Prostate gland (tissue), 2 donors: ENCODE data around the gene TRIM15.

Source experiments
- CTCF ChIP-seq, 4 experiments: fragments of 200-600 bp in 2 of 4; fragments of 450-650 bp in 2 of 4; sonication (generic) in 2 of 4; IDR thresholded peaks; 1 replicate in 3 of 4; 2 replicates in 1 of 4; pipeline ENCODE4 v1.5.1; 2016 to 2019; ENCODE audit warnings: antibody characterized with exemption in 4 of 4, mild to moderate bottlenecking in 2 of 4, moderate library complexity in 2 of 4
- POLR2A ChIP-seq: fragments of 450-650 bp; IDR thresholded peaks from one replicate; pipeline ENCODE4 v1.6.1; 2016; ENCODE audit warnings: antibody characterized with exemption, mild to moderate bottlenecking
- POLR2AphosphoS5 ChIP-seq: sonication (generic); formaldehyde crosslinking; IDR thresholded peaks from one replicate; pipeline ENCODE4 v1.6.1; 2017; ENCODE audit warnings: antibody characterized with exemption

GRCh38 chr6:30184417-30185031 is 21.2 kb downstream of the TRIM15 start:
- TF ChIP-seq POLR2A (no peak), CTCF (IDR thresholded peaks at IDR 0.05) (no peak), POLR2AphosphoS5 (no peak)
